Uterus (tissue), 2 donors: ENCODE results near the gene KDM6A.

Experiments
- POLR2A ChIP-seq, 2 donors: fragments of 450-650 bp; IDR thresholded peaks; one replicate each; pipeline ENCODE4 v1.6.1; 2016; ENCODE audit warnings: antibody characterized with exemption in 2 of 2, mild to moderate bottlenecking in 1 of 2, moderate library complexity in 1 of 2
- TF ChIP-seq, protein P1 (sequence below), 4 experiments: fragments of 200-600 bp in 2 of 4; fragments of 450-650 bp in 2 of 4; sonication (generic) in 2 of 4; IDR thresholded peaks; one replicate each; pipeline ENCODE4 v1.5.1; 2016 to 2019; ENCODE audit warnings: antibody characterized with exemption in 4 of 4, mild to moderate bottlenecking in 2 of 4, moderate library complexity in 1 of 4

DNA sequence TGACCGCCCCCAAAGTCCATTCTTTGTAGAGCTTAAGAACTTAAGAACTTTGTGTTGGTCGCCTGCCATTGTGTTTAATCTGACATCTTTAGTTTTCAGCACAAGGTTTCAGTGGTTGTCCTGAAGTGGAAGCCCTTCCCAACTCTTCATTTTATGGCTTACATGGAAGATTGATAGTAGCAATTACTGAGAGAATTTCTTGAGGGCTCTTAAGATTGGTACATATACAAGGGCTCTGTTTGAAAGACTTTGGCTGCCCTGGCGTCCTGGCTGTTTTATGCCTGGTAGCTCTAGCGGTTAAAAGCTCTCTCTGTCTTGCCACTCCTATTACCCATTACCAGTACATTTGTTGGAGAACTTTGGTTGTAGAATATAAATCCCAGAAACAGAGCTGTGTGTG is 75.0 kb downstream of the KDM6A start:
- TF ChIP-seq, protein P1, sequence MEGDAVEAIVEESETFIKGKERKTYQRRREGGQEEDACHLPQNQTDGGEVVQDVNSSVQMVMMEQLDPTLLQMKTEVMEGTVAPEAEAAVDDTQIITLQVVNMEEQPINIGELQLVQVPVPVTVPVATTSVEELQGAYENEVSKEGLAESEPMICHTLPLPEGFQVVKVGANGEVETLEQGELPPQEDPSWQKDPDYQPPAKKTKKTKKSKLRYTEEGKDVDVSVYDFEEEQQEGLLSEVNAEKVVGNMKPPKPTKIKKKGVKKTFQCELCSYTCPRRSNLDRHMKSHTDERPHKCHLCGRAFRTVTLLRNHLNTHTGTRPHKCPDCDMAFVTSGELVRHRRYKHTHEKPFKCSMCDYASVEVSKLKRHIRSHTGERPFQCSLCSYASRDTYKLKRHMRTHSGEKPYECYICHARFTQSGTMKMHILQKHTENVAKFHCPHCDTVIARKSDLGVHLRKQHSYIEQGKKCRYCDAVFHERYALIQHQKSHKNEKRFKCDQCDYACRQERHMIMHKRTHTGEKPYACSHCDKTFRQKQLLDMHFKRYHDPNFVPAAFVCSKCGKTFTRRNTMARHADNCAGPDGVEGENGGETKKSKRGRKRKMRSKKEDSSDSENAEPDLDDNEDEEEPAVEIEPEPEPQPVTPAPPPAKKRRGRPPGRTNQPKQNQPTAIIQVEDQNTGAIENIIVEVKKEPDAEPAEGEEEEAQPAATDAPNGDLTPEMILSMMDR (IDR thresholded peaks at IDR 0.05), result no peak
- TF ChIP-seq POLR2A (IDR thresholded peaks at IDR 0.05), result no peak
